HEK293 (cell line): Measurements from ENCODE around the gene LRRC7.

ENCODE experiments used
- BCL11A ChIP-seq: fragments of 450-650 bp; formaldehyde crosslinking; IDR thresholded peaks from 2 replicates; pipeline ENCODE4 v1.5.1; 2016; ENCODE audit warnings: low read depth, missing biosample characterization, missing genetic modification characterization
- CTCF ChIP-seq: fragments of 450-650 bp; formaldehyde crosslinking; IDR thresholded peaks from 2 replicates; pipeline ENCODE4 v1.5.1; 2016; ENCODE audit warnings: missing biosample characterization, missing genetic modification characterization
- HIC1 ChIP-seq: fragments of 450-650 bp; formaldehyde crosslinking; IDR thresholded peaks from 2 replicates; pipeline ENCODE4 v1.5.1; 2016; ENCODE audit warnings: missing biosample characterization, missing genetic modification characterization
- SCRT2 ChIP-seq: fragments of 450-650 bp; formaldehyde crosslinking; IDR thresholded peaks from 2 replicates; pipeline ENCODE4 v1.5.1; 2016; ENCODE audit warnings: missing biosample characterization, missing genetic modification characterization
- SETDB1 ChIP-seq: IDR thresholded peaks from one replicate; pipeline ENCODE4 v1.6.1; 2017; ENCODE audit warnings: mild to moderate bottlenecking, low read length, moderate library complexity, mixed read lengths; ENCODE audit not compliant: insufficient read length
- TCF7L2 ChIP-seq: IDR thresholded peaks from 2 replicates; pipeline ENCODE4 v1.6.1; 2011; ENCODE audit warnings: low read depth, mild to moderate bottlenecking, inconsistent platforms, low read length, moderate library complexity, borderline replicate concordance
- ZBTB7A ChIP-seq: fragments of 450-650 bp; formaldehyde crosslinking; IDR thresholded peaks from 2 replicates; pipeline ENCODE4 v1.5.1; 2016; ENCODE audit warnings: low read depth, missing biosample characterization, missing genetic modification characterization
- ZNF140 ChIP-seq: fragments of 450-650 bp; formaldehyde crosslinking; IDR thresholded peaks from 2 replicates; pipeline ENCODE4 v1.5.1; 2016; ENCODE audit warnings: missing biosample characterization, missing genetic modification characterization
- ZNF2 ChIP-seq: fragments of 450-650 bp; formaldehyde crosslinking; IDR thresholded peaks from 2 replicates; pipeline ENCODE4 v1.5.1; 2016; ENCODE audit warnings: missing biosample characterization, missing genetic modification characterization
- ZNF449 ChIP-seq: fragments of 450-650 bp; formaldehyde crosslinking; IDR thresholded peaks from 2 replicates; pipeline ENCODE4 v1.5.1; 2017; ENCODE audit warnings: missing biosample characterization, mild to moderate bottlenecking, missing genetic modification characterization, moderate library complexity
- ZNF571 ChIP-seq: fragments of 450-650 bp; formaldehyde crosslinking; IDR thresholded peaks from 2 replicates; pipeline ENCODE4 v1.5.0; 2017; ENCODE audit warnings: missing biosample characterization, missing genetic modification characterization
- ZNF76 ChIP-seq: fragments of 450-650 bp; formaldehyde crosslinking; IDR thresholded peaks from 2 replicates; pipeline ENCODE4; 2016; ENCODE audit warnings: low read depth, missing biosample characterization, missing genetic modification characterization, borderline replicate concordance
- ZNF837 ChIP-seq: fragments of 450-650 bp; formaldehyde crosslinking; IDR thresholded peaks from 2 replicates; pipeline ENCODE4 v1.5.1; 2016; ENCODE audit warnings: missing biosample characterization, missing genetic modification characterization

- TF ChIP-seq ZNF76 (no peak), CTCF (tag by site-specific recombination) (no peak), ZNF837 (tag by site-specific recombination) (no peak), ZNF449 (tag by site-specific recombination) (no peak), HIC1 (tag by site-specific recombination) (no peak), TCF7L2 (no peak), SCRT2 (no peak), ZBTB7A (tag by site-specific recombination) (no peak), SETDB1 (no peak), BCL11A (tag by site-specific recombination) (no peak), ZNF2 (no peak), ZNF571 (tag by site-specific recombination) (no peak), ZNF140 (no peak)
Measured at GRCh38 chr1:69985376-69985775, 417.7 kb downstream of the LRRC7 start.
